H1 (cell line): ENCODE data around the gene SSU72. TPM values are rescaled to one million over a fixed set of nuclear protein-coding genes. Genes with fewer than 3 reads are reported as not detected.

Source experiments
- CBX5 ChIP-seq: fragments of 300-800, 300-1000 bp; sonication (generic); IDR thresholded peaks from 2 replicates; pipeline ENCODE4 v1.7.1; 2016; ENCODE audit warnings: antibody characterized with exemption, low read length, low read depth
- CHD1 ChIP-seq: IDR thresholded peaks from 2 replicates; pipeline ENCODE4 v1.6.1; 2012; ENCODE audit warnings: low read depth, low read length, improper control_type of control experiment
- CTCF ChIP-seq, 3 experiments: IDR thresholded peaks; 1 replicate in 2 of 3; 2 replicates in 1 of 3; pipeline versions ENCODE4 v1.5.1 to v1.6.1; 2011; ENCODE audit warnings: low read length in 3 of 3, mild to moderate bottlenecking in 3 of 3, inconsistent platforms in 2 of 3, low read depth in 1 of 3, moderate library complexity in 1 of 3; ENCODE audit not compliant: insufficient read depth in 1 of 3; ENCODE audit errors: control extremely low read depth in 1 of 3
- EP300 ChIP-seq, 2 experiments: IDR thresholded peaks; 1 replicate in 1 of 2; 2 replicates in 1 of 2; pipeline ENCODE4 v1.6.1; 2011 to 2012; ENCODE audit warnings: low read depth in 2 of 2, low read length in 2 of 2, mild to moderate bottlenecking in 2 of 2, borderline replicate concordance in 1 of 2, inconsistent platforms in 1 of 2, moderate library complexity in 1 of 2
- MAFK ChIP-seq: IDR thresholded peaks from 2 replicates; pipeline ENCODE4 v1.6.1; 2012; ENCODE audit warnings: low read depth, mild to moderate bottlenecking, improper control_type of control experiment, low read length
- POLR2A ChIP-seq, 2 experiments: IDR thresholded peaks; 1 replicate in 1 of 2; 2 replicates in 1 of 2; pipeline ENCODE4 v1.6.1; 2011; ENCODE audit warnings: low read depth in 2 of 2, low read length in 2 of 2, mild to moderate bottlenecking in 2 of 2; ENCODE audit errors: control extremely low read depth in 1 of 2
- POU5F1 ChIP-seq: IDR thresholded peaks from 2 replicates; pipeline ENCODE4 v1.6.1; 2011; ENCODE audit warnings: low read depth, mild to moderate bottlenecking, low read length, moderate library complexity
- RFX5 ChIP-seq: IDR thresholded peaks from 2 replicates; pipeline ENCODE4 v1.6.1; 2011; ENCODE audit warnings: low read depth, low read length, improper control_type of control experiment, borderline replicate concordance
- RNF2 ChIP-seq: fragments of 200-900, 300-1000 bp; sonication (generic); IDR thresholded peaks from 2 replicates; pipeline ENCODE4 v1.7.1; 2016; ENCODE audit warnings: borderline replicate concordance, low read depth, mild to moderate bottlenecking, antibody characterized with exemption, low read length; ENCODE audit not compliant: poor library complexity, severe bottlenecking; ENCODE audit errors: missing control alignments
- SP2 ChIP-seq: IDR thresholded peaks from 2 replicates; pipeline ENCODE4 v1.6.1; 2012; ENCODE audit warnings: mild to moderate bottlenecking, low read length, inconsistent platforms
- SUZ12 ChIP-seq: fragments of 200-600 bp; sonication (generic); IDR thresholded peaks from 2 replicates; pipeline ENCODE4 v1.6.1; 2012; ENCODE audit warnings: mild to moderate bottlenecking, inconsistent platforms, low read length, moderate library complexity, mixed read lengths
- TAF7 ChIP-seq: optimal IDR thresholded peaks from 2 replicates; pipeline ENCODE3; 2011; ENCODE audit warnings: low read depth, mild to moderate bottlenecking, inconsistent platforms, low read length, moderate library complexity, borderline replicate concordance
- polyA plus RNA-seq, 7 experiments: library from polyadenylated mRNA; depleted of rRNA in 3 of 7; stranded (reverse) in 5 of 7; unstranded in 2 of 7; fragments of >200 nt in 5 of 7; fragments of 200-250 nt in 2 of 7; gene quantifications; 1 replicate in 5 of 7; 2 replicates in 1 of 7; 4 replicates in 1 of 7; pipeline versions ENCODE4 v1.2.1 to v1.2.3, GENCODE V29; 2011 to 2013; ENCODE audit warnings: missing spikeins in 2 of 7, mixed read lengths in 2 of 7
- total RNA-seq: library from RNA; stranded (reverse); fragmentation: NEBNext Ultra II Directional; extraction: Animal tissue kit (Norgen Biotek cat#: 25700); gene quantifications from 2 replicates; pipeline ENCODE4 v1.2.1, GENCODE V29; 2021
- TF ChIP-seq, protein P1 (sequence below): IDR thresholded peaks from 2 replicates; pipeline ENCODE4 v1.6.1; 2011; ENCODE audit warnings: low read length, improper control_type of control experiment
- TF ChIP-seq, protein P2 (sequence below): IDR thresholded peaks from 2 replicates; pipeline ENCODE4 v1.6.1; 2012; ENCODE audit warnings: low read length, inconsistent platforms
- TF ChIP-seq, protein P3 (sequence below): IDR thresholded peaks from 2 replicates; pipeline ENCODE4 v1.6.1; 2012; ENCODE audit warnings: inconsistent platforms

SSU72 gene
- total and polyA plus RNA-seq, 2 of the 8 experiments (the other 6 are each of a cell fraction or from before 2014, with no cell fraction given): 110 to 165 TPM

DNA sequence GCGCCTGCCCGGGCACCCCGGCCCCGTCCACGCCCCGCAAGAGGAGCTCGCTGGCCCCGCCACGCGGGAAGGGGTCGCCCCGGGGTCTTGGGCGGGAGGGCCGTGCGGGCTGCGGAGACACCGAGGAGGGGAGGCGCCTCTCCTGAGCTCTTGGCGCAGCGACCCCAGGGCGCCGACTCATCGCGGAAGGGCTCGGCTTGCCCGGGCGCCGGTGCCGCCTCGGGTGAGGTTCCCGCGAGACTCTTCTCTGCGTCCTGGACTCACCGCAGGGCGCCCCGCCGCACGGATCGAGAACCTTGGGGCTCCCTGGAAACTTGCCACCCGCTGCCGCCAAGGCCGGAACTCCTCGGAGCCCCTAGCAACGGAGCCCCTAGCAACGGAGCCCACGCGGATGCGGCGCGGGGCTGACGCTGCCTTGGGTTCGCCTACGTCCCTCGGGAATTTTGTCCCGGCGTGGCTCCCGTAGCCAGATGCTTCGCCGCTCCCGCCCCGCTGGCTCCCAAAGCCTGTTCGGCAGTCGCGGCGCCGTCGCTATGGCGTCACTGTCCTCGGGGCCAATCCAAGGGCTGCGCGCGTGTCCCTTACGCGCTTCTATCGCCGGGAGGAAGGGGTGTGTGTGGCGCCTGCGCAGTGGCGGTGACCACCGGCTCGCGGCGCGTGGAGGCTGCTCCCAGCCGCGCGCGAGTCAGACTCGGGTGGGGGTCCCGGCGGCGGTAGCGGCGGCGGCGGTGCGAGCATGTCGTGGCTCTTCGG is 63.0 kb downstream of the SSU72 start, which contains the start of gene ATAD3A (continued):
- TF ChIP-seq RFX5: no peak
- no peak for TF ChIP-seq POU5F1
- TF ChIP-seq POLR2A (IDR thresholded peaks at IDR 0.05; ENCODE audit: control extremely low read depth in 1 of 2, low read depth in 2 of 2, low read length in 2 of 2): peak in 1 of 2 experiments; percentile 86; a peak in 2 of 3 replicates
- no peak for TF ChIP-seq SUZ12
- no peak for TF ChIP-seq SP2
- no peak for TF ChIP-seq RNF2
- no peak for TF ChIP-seq CHD1
- TF ChIP-seq, protein P1, sequence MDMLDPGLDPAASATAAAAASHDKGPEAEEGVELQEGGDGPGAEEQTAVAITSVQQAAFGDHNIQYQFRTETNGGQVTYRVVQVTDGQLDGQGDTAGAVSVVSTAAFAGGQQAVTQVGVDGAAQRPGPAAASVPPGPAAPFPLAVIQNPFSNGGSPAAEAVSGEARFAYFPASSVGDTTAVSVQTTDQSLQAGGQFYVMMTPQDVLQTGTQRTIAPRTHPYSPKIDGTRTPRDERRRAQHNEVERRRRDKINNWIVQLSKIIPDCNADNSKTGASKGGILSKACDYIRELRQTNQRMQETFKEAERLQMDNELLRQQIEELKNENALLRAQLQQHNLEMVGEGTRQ: no peak
- TF ChIP-seq CTCF (IDR thresholded peaks at IDR 0.05; ENCODE audit: control extremely low read depth in 1 of 3, insufficient read depth in 1 of 3, low read depth in 1 of 3, low read length in 3 of 3): no peak
- TF ChIP-seq, protein P2, sequence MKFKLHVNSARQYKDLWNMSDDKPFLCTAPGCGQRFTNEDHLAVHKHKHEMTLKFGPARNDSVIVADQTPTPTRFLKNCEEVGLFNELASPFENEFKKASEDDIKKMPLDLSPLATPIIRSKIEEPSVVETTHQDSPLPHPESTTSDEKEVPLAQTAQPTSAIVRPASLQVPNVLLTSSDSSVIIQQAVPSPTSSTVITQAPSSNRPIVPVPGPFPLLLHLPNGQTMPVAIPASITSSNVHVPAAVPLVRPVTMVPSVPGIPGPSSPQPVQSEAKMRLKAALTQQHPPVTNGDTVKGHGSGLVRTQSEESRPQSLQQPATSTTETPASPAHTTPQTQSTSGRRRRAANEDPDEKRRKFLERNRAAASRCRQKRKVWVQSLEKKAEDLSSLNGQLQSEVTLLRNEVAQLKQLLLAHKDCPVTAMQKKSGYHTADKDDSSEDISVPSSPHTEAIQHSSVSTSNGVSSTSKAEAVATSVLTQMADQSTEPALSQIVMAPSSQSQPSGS: no peak
- no peak for TF ChIP-seq TAF7
- TF ChIP-seq EP300 (IDR thresholded peaks at IDR 0.05; ENCODE audit: borderline replicate concordance in 1 of 2, low read depth in 2 of 2, low read length in 2 of 2): no peak
- no peak for TF ChIP-seq MAFK
- TF ChIP-seq CBX5: no peak
- TF ChIP-seq, protein P3, sequence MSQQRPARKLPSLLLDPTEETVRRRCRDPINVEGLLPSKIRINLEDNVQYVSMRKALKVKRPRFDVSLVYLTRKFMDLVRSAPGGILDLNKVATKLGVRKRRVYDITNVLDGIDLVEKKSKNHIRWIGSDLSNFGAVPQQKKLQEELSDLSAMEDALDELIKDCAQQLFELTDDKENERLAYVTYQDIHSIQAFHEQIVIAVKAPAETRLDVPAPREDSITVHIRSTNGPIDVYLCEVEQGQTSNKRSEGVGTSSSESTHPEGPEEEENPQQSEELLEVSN: peak; percentile 59
